Measurements from ENCODE around the gene TLCD1. TPM values are rescaled to one million over a fixed set of nuclear protein-coding genes. Genes with fewer than 3 reads are reported as not detected.

The TLCD1 gene
- total RNA-seq, 1 donor from 2014 or later: 12.5 TPM

GRCh38 chr17:28688481-28688880 lies 37.6 kb downstream of the TLCD1 start:
- Mint-ChIP-seq H3K36me3 (ENCODE audit: low read depth) (peaks cover 68% of the 10 kb centered on the region), H3K27ac (no peak overlapping the region), H3K4me3 (no peak overlapping the region), H3K27me3 (no peaks in the 10 kb centered on the region), H3K9me3 (no peaks in the 10 kb centered on the region), H3K4me1 (no peaks in the 10 kb centered on the region)
- DNase-seq: no peak
- intact Hi-C loops (cut with micrococcal nuclease): no loop called here

GRCh38 chr17:28686296-28686695 lies 39.7 kb downstream of the TLCD1 start:
- DNase-seq: no peak
- Mint-ChIP-seq H3K9me3 (no peaks in the 10 kb centered on the region), H3K36me3 (ENCODE audit: low read depth) (peaks cover 78% of the 10 kb centered on the region), H3K4me1 (no peaks in the 10 kb centered on the region), H3K4me3 (no peak overlapping the region), H3K27ac (no peak overlapping the region), H3K27me3 (no peaks in the 10 kb centered on the region)
- intact Hi-C loops (cut with micrococcal nuclease): no loop called here

- no peaks in the 10 kb centered on the region for H3K4me1 Mint-ChIP-seq
- H3K27ac Mint-ChIP-seq: no peak overlapping the region
- intact Hi-C loops (cut with micrococcal nuclease): no loop called here
- no peaks in the 10 kb centered on the region for H3K27me3 Mint-ChIP-seq
- H3K36me3 Mint-ChIP-seq (ENCODE audit: low read depth): peaks cover 81% of the 10 kb centered on the region
- DNase-seq: no peak
- no peak overlapping the region for H3K4me3 Mint-ChIP-seq
- no peaks in the 10 kb centered on the region for H3K9me3 Mint-ChIP-seq
Measured at GRCh38 chr17:28685366-28685765, 40.7 kb downstream of the TLCD1 start.

GRCh38 chr17:28684963-28685362 lies 41.1 kb downstream of the TLCD1 start:
- no peaks in the 10 kb centered on the region for H3K9me3 Mint-ChIP-seq
- H3K27me3 Mint-ChIP-seq: no peaks in the 10 kb centered on the region
- no peak overlapping the region for H3K4me3 Mint-ChIP-seq
- intact Hi-C loops (cut with micrococcal nuclease): no loop called here
- no peak for DNase-seq
- no peaks in the 10 kb centered on the region for H3K4me1 Mint-ChIP-seq
- H3K36me3 Mint-ChIP-seq (ENCODE audit: low read depth): peaks cover 79% of the 10 kb centered on the region
- no peak overlapping the region for H3K27ac Mint-ChIP-seq

GRCh38 chr17:28682655-28683054 lies 43.4 kb downstream of the TLCD1 start:
- no peak overlapping the region for H3K27ac Mint-ChIP-seq

GRCh38 chr17:28675980-28676379 lies 50.1 kb downstream of the TLCD1 start:
- Mint-ChIP-seq H3K4me3 (no peak overlapping the region), H3K36me3 (ENCODE audit: low read depth) (peaks cover 73% of the 10 kb centered on the region), H3K4me1 (no peaks in the 10 kb centered on the region), H3K27me3 (no peaks in the 10 kb centered on the region), H3K27ac (no peak overlapping the region), H3K9me3 (no peaks in the 10 kb centered on the region)
- intact Hi-C loops (cut with micrococcal nuclease): no loop called here
- DNase-seq: peak; percentile 66

More at GRCh38 chr17:28682655-28683054, 43.4 kb downstream of the TLCD1 start:
- peaks cover 69% of the 10 kb centered on the region for H3K36me3 Mint-ChIP-seq (ENCODE audit: low read depth)
- H3K27me3 Mint-ChIP-seq: no peaks in the 10 kb centered on the region
- H3K4me1 Mint-ChIP-seq: no peaks in the 10 kb centered on the region
- no peak for DNase-seq
- no peaks in the 10 kb centered on the region for H3K9me3 Mint-ChIP-seq
- H3K4me3 Mint-ChIP-seq: no peak overlapping the region
- intact Hi-C loops (cut with micrococcal nuclease): no loop called here

GRCh38 chr17:28675490-28675889 lies 50.5 kb downstream of the TLCD1 start:
- Mint-ChIP-seq H3K27ac (no peak overlapping the region), H3K27me3 (no peaks in the 10 kb centered on the region), H3K4me3 (no peak overlapping the region), H3K4me1 (no peaks in the 10 kb centered on the region), H3K9me3 (no peaks in the 10 kb centered on the region), H3K36me3 (ENCODE audit: low read depth) (peaks cover 72% of the 10 kb centered on the region)
- intact Hi-C loops (cut with micrococcal nuclease): no loop called here
- DNase-seq: no peak

Other genes with a start within 250 kb of the TLCD1 start
- not detected in 2 replicates for gene FOXN1, start 219.9 kb downstream of the TLCD1 start, total RNA-seq
- gene UNC119, start 173.6 kb downstream of the TLCD1 start, total RNA-seq: 59.8 and 60.2 TPM in 2 replicates
- gene PIGS, start 154.7 kb downstream of the TLCD1 start, total RNA-seq: 65.8 and 70.9 TPM in 2 replicates
- gene ALDOC, start 149.3 kb downstream of the TLCD1 start, total RNA-seq: 70.2 and 72.9 TPM in 2 replicates
- gene SPAG5, start 127.2 kb downstream of the TLCD1 start, total RNA-seq: 89.6 and 91.3 TPM in 2 replicates
- 40.8 and 43.8 TPM in 2 replicates for gene RSKR, start 112.0 kb downstream of the TLCD1 start, total RNA-seq
- 220 and 225 TPM in 2 replicates for gene BLTP2, start 81.1 kb downstream of the TLCD1 start, total RNA-seq
- gene SDF2, start 64.3 kb downstream of the TLCD1 start, total RNA-seq: 43.8 and 46.2 TPM in 2 replicates
- gene SUPT6H, start 64.0 kb downstream of the TLCD1 start, total RNA-seq: 100 and 108 TPM in 2 replicates
- gene PROCA1, start 14.3 kb downstream of the TLCD1 start, total RNA-seq: 6.0 TPM in 2 replicates
- 19.2 and 20.6 TPM in 2 replicates for gene RAB34, start 8.4 kb downstream of the TLCD1 start, total RNA-seq
- 1,588 and 1,610 TPM in 2 replicates for gene RPL23A, start 6.2 kb downstream of the TLCD1 start, total RNA-seq
- gene NEK8, start 2.6 kb upstream of the TLCD1 start, total RNA-seq: 5.5 and 6.1 TPM in 2 replicates
- gene TRAF4, start 17.8 kb upstream of the TLCD1 start, total RNA-seq: 155 and 168 TPM in 2 replicates
- gene FAM222B, start 116.6 kb upstream of the TLCD1 start, total RNA-seq: 22.4 and 24.0 TPM in 2 replicates
- 56.8 and 61.2 TPM in 2 replicates for gene ERAL1, start 128.8 kb upstream of the TLCD1 start, total RNA-seq
- 109 and 111 TPM in 2 replicates for gene FLOT2, start 171.5 kb upstream of the TLCD1 start, total RNA-seq
- gene DHRS13, start 176.8 kb upstream of the TLCD1 start, total RNA-seq: 32.4 and 34.3 TPM in 2 replicates
- gene PHF12, start 225.3 kb upstream of the TLCD1 start, total RNA-seq: 61.1 TPM in 2 replicates

All from activated CD4-positive, alpha-beta T cell treated with anti-CD3 and anti-CD28 coated beads, Interleukin-2, amount 10 ng/mL, durations not matched to agents 24 days and 14 days (primary cell).